CD4-positive, alpha-beta T cell treated with Interleukin-6 at 100 ng/mL for 8 hours (primary cell): ENCODE results near the gene SMG9.

ENCODE experiments used
- DNase-seq: peaks from one replicate; pipeline ENCODE4 v3.0.0-alpha.2; 2020; ENCODE audit warnings: mixed read lengths, low spot score

Gene SMG9

GRCh38 chr19:43754503-43755255, at the start of gene SMG9:
SMG9 (minus strand) TSS chr19:43754962; CDS start chr19:43750741, 4,221 bp downstream.
- DNase-seq = peak; percentile 99

GRCh38 chr19:43804432-43804831, 49.7 kb upstream of the SMG9 start:
- DNase-seq = no peak

GRCh38 chr19:43802216-43802951, 47.6 kb upstream of the SMG9 start, which contains the start of gene LYPD5:
LYPD5 (minus strand) TSS chr19:43802447; CDS start chr19:43802380, 67 bp downstream.
- no peak for DNase-seq

- DNase-seq = no peak
Measured at GRCh38 chr19:43799502-43800142, 44.9 kb upstream of the SMG9 start.

GRCh38 chr19:43798546-43799409, 44.0 kb upstream of the SMG9 start:
- peak; percentile 50 for DNase-seq

GRCh38 chr19:43798026-43798545, 43.3 kb upstream of the SMG9 start:
- no peak for DNase-seq

- no peak for DNase-seq
Measured at GRCh38 chr19:43797556-43797955, 42.8 kb upstream of the SMG9 start.

GRCh38 chr19:43797118-43797517, 42.4 kb upstream of the SMG9 start:
- DNase-seq = no peak

GRCh38 chr19:43790587-43790986, 35.8 kb upstream of the SMG9 start:
- DNase-seq = no peak

GRCh38 chr19:43789029-43789428, 34.3 kb upstream of the SMG9 start:
- no peak for DNase-seq

- DNase-seq = no peak
Measured at GRCh38 chr19:43786665-43787064, 31.9 kb upstream of the SMG9 start.

GRCh38 chr19:43784981-43785808, 30.4 kb upstream of the SMG9 start:
- DNase-seq = peak; percentile 65

GRCh38 chr19:43784241-43784980, 29.6 kb upstream of the SMG9 start:
- DNase-seq = peak; percentile 58

- DNase-seq = no peak
Measured at GRCh38 chr19:43783636-43784035, 28.9 kb upstream of the SMG9 start.

- DNase-seq = no peak
Measured at GRCh38 chr19:43782689-43783231, 28.0 kb upstream of the SMG9 start.

- no peak for DNase-seq
Measured at GRCh38 chr19:43782311-43782660, 27.5 kb upstream of the SMG9 start.

- DNase-seq = no peak
Measured at GRCh38 chr19:43781630-43782310, 27.0 kb upstream of the SMG9 start.

- DNase-seq = peak; percentile 63
Measured at GRCh38 chr19:43780706-43781525, 26.2 kb upstream of the SMG9 start, which contains the start of gene KCNN4. KCNN4 (minus strand) TSS chr19:43780973; CDS start chr19:43780861, 112 bp downstream.
